Kidney epithelial cell (primary cell): ENCODE measurements around the gene FCN2. TPM values are rescaled to one million over a fixed set of nuclear protein-coding genes. Genes with fewer than 3 reads are reported as not detected.

Experiments used
- DNase-seq: peaks from one replicate; pipeline ENCODE4 v3.0.0-alpha.2; 2010; ENCODE audit warnings: low read depth
- H3K27me3 ChIP-seq: 2 replicates; pipeline ENCODE4 v1.6.0; 2011; ENCODE audit warnings: low read length; ENCODE audit not compliant: control insufficient read depth, insufficient read depth
- H3K36me3 ChIP-seq: 2 replicates; pipeline ENCODE4 v1.5.1; 2011; ENCODE audit warnings: low read length; ENCODE audit not compliant: control insufficient read depth, insufficient read depth
- H3K4me3 ChIP-seq: 2 replicates; pipeline ENCODE4 v1.5.1; 2011; ENCODE audit warnings: low read depth, mild to moderate bottlenecking, control low read depth, low read length
- CTCF ChIP-seq: IDR thresholded peaks from 2 replicates; pipeline ENCODE4 v1.5.1; 2011; ENCODE audit warnings: mild to moderate bottlenecking, moderate library complexity, low read length, control low read depth, inconsistent platforms; ENCODE audit not compliant: insufficient read depth, poor library complexity, severe bottlenecking
- total RNA-seq: library from RNA; depleted of rRNA; stranded (reverse); fragments of >200 nt; gene quantifications from 2 replicates; pipeline ENCODE4 v1.2.3, GENCODE V29; 2015

FCN2 gene
- total RNA-seq, 1 donor from 2014 or later, result not detected

GRCh38 chr9:134915046-134915985 is 34.7 kb downstream of the FCN2 start:
- H3K27me3 ChIP-seq, result no peaks in the 10 kb centered on the region
- no peak overlapping the region for H3K4me3 ChIP-seq
- H3K36me3 ChIP-seq, result no peaks in the 10 kb centered on the region
- no peak for TF ChIP-seq CTCF
- DNase-seq, result no peak

GRCh38 chr9:134916161-134916665 is 35.6 kb downstream of the FCN2 start:
- no peak for DNase-seq
- Histone ChIP-seq H3K36me3 (no peaks in the 10 kb centered on the region), H3K4me3 (no peak overlapping the region), H3K27me3 (no peaks in the 10 kb centered on the region)
- no peak for TF ChIP-seq CTCF

- Histone ChIP-seq H3K36me3 (no peaks in the 10 kb centered on the region), H3K27me3 (no peaks in the 10 kb centered on the region), H3K4me3 (no peak within 1 kb of the TSS)
- no peak for DNase-seq
- TF ChIP-seq CTCF, result no peak
Observed at GRCh38 chr9:134917431-134918373, 37.1 kb downstream of the FCN2 start, which contains the start of gene FCN1. TSS of gene FCN1 (minus strand) at chr9:134917912. CDS start at chr9:134917871, 41 bp downstream.

- TF ChIP-seq CTCF, result no peak
- Histone ChIP-seq H3K4me3 (no peak overlapping the region), H3K36me3 (no peaks in the 10 kb centered on the region), H3K27me3 (no peaks in the 10 kb centered on the region)
- no peak for DNase-seq
Observed at GRCh38 chr9:134918646-134919045, 38.0 kb downstream of the FCN2 start.

GRCh38 chr9:134919303-134919702 is 38.7 kb downstream of the FCN2 start:
- no peak for DNase-seq
- no peak for TF ChIP-seq CTCF
- Histone ChIP-seq H3K4me3 (no peak overlapping the region), H3K36me3 (no peaks in the 10 kb centered on the region), H3K27me3 (no peaks in the 10 kb centered on the region)
